Fibroblast of skin of abdomen (primary cell): ENCODE results near the gene BRSK1.
A peak's percentile ranks its signal among the peaks of the same experiment; 100 is the strongest.

Experiments
- DNase-seq: peaks from one replicate; pipeline ENCODE4 v3.0.0-alpha.2; 2013

BRSK1 gene

GRCh38 chr19:55273978-55274707, 9.7 kb upstream of the BRSK1 start:
- no peak for DNase-seq

GRCh38 chr19:55275851-55276719, 7.7 kb upstream of the BRSK1 start:
- DNase-seq: no peak

- DNase-seq: no peak
Measured at GRCh38 chr19:55276720-55277430, 6.9 kb upstream of the BRSK1 start.

- no peak for DNase-seq
Measured at GRCh38 chr19:55277494-55277893, 6.3 kb upstream of the BRSK1 start.

GRCh38 chr19:55278391-55279135, 5.2 kb upstream of the BRSK1 start:
- DNase-seq: no peak

GRCh38 chr19:55279340-55279739, 4.5 kb upstream of the BRSK1 start:
- DNase-seq: no peak

- DNase-seq: peak; percentile 96
Measured at GRCh38 chr19:55279770-55280643, 3.8 kb upstream of the BRSK1 start, which contains the start of gene HSPBP1. Gene HSPBP1 (minus strand): TSS chr19:55280110. CDS start chr19:55279608, 502 bp downstream.

GRCh38 chr19:55284405-55285058, 735 bp downstream of the BRSK1 start:
- DNase-seq: no peak

- no peak for DNase-seq
Measured at GRCh38 chr19:55285229-55285890, 1.6 kb downstream of the BRSK1 start.

GRCh38 chr19:55287361-55288079, 3.7 kb downstream of the BRSK1 start:
- DNase-seq: no peak

GRCh38 chr19:55289117-55289796, 5.5 kb downstream of the BRSK1 start:
- DNase-seq: no peak

- no peak for DNase-seq
Measured at GRCh38 chr19:55297267-55297666, 13.5 kb downstream of the BRSK1 start.

- DNase-seq: no peak
Measured at GRCh38 chr19:55299991-55300390, 16.2 kb downstream of the BRSK1 start.

- DNase-seq: no peak
Measured at GRCh38 chr19:55300886-55301458, 17.2 kb downstream of the BRSK1 start.

- DNase-seq: peak; percentile 71
Measured at GRCh38 chr19:55301459-55302317, 17.9 kb downstream of the BRSK1 start.

GRCh38 chr19:55302318-55302703, 18.5 kb downstream of the BRSK1 start:
- DNase-seq: no peak

- no peak for DNase-seq
Measured at GRCh38 chr19:55303477-55303876, 19.7 kb downstream of the BRSK1 start.
